GM19372 (cell line): ENCODE results near the gene METTL5.
A peak's percentile ranks its signal among the peaks of the same experiment; 100 is the strongest.
"Not testable (repeated sequence)": the region's sequence is repeated elsewhere in the genome, so short reads cannot be mapped to it uniquely, and the experiment has no call there.

Experiments used
- ATAC-seq: cut with Tn5 transposase; IDR thresholded peaks from one replicate; pipeline ENCODE4 v1.9.1; 2021; ENCODE audit warnings: mild to moderate bottlenecking, low read depth, moderate library complexity; ENCODE audit not compliant: unreplicated experiment

Gene METTL5

DNA sequence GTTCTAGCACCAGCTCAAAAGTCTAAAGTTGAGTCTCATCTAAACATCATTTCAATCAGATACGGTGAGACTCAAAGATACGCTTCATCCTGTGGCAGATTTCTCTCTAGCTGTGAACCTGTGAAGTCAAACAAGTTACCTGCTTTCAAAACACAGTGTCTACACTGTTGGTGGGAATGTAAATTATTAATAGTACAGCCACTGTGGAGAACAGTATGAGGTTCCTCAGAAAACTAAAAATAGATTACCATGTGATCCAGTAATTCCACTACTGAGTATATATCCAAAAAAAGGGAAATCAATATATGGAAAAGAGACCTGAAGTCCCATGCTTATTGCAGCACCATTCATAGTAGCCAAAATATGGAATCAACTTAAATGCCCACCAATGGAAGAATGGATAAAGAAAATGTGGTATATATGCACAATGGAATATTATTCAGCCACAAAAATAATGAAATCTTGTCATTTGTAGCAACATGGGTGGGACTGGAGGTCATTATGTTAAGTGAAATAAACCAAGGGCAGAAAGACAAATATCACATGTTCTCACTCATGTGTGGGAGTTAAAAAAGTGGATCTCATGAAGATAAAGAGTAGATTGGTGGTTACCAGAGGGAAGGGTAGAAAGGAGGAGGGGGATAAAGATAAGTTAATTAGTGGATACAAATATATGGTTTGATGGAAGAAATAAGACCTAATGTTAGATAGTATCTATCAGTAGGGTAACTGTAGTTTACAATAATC, 14.2 kb upstream of the METTL5 start:
- no peak for ATAC-seq

GRCh38 chr2:169834401-169834800, 9.7 kb upstream of the METTL5 start:
- no peak for ATAC-seq

DNA sequence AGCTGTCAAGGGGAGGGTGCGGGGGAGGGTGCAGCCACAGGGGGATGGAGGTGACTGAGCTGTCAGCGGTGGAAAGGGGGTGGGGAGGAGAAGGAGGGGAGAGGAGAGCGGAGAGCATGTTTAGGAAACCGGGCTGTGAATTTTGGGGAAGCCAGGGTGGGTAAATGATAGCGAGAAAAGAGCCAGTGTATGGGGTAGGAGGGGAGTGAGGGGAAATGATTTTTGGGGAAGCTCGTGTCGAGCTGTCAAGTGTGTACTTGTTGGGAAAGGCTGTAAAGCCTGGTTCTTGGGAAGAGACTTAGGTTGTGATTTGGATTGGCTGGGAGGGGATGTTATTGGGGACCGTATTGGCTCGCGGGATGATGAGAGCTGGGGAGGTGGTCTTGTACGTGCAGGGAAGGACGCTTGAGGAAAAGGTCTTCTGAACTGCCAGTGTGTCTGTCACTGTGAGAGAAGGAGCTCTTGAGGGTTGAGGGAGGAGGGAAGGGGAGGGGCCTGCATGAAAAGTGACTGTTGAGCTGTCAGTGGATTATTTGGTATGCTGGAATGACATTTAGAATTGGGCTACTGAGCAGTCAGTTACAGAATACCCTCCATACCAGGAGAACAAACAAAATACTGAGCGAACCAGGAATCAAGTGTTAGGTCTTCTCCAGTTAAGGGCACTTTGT, 3.6 kb upstream of the METTL5 start:
- no peak for ATAC-seq

- peak; percentile 70 for ATAC-seq
Measured at GRCh38 chr2:169827272-169828140, 2.8 kb upstream of the METTL5 start, which contains the start of gene UBR3. TSS of gene UBR3 (plus strand) at chr2:169827454. CDS start at chr2:169827508, 54 bp downstream.

- no peak for ATAC-seq
Measured at GRCh38 chr2:169823996-169824372, 721 bp downstream of the METTL5 start.

GRCh38 chr2:169822785-169823392, 1.8 kb downstream of the METTL5 start:
- ATAC-seq = no peak

- ATAC-seq = no peak
Measured at GRCh38 chr2:169822036-169822435, 2.7 kb downstream of the METTL5 start.

DNA sequence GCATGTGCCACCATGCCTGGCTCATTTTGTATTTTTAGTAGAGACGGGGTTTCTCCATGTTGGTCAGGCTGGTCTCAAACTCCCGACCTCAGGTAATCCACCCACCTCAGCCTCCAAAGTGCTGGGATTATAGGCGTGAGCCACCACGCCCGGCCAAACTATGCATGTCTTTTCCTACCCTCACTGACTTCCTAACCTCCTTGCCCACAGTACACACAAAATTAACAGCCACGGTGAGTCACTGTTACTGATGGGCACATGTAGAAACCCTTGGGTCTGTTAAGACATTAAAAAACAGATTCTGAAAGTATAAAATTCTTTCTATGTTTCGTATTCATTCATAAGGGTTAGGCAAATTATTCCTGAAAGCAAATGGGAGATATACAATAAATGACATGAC, 4.6 kb downstream of the METTL5 start:
- not testable (repeated sequence) for ATAC-seq

GRCh38 chr2:169819106-169819505, 5.6 kb downstream of the METTL5 start:
- ATAC-seq = no peak

DNA sequence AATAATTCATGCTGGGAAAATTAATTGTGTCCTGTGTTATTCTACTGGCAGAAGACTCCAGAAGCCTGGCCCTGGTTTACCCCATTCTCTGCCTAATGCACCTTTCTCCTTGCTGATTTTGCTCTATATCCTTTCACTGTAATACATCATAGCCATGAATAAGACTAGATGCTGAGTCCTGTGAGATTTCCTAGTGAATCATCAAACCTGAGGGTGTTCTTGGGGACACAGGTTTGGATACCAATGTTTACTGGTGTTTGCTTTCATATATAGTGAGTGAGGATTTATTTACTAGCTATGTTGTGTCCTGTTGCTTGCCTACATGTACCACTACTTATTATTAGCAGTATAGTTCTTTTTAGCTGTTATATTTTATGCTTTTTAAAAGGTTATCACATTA, 6.5 kb downstream of the METTL5 start:
- no peak for ATAC-seq

DNA sequence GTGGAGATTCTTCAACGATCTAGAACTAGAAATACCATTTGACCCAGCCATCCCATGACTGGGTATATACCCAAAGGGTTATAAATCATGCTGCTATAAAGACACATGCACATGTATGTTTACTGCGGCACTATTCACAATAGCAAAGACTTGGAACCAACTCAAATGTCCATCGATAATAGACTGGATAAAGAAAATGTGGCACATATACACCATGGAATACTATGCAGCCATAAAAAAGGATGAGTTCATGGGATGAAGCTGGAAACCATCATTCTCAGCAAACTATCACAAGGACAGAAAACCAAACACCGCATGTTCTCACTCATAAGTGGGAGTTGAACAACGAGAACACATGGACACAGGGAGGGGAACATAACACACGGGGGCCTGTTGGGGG, 7.3 kb downstream of the METTL5 start:
- not testable (repeated sequence) for ATAC-seq

- ATAC-seq = not testable (repeated sequence)
Measured at GRCh38 chr2:169816961-169817360, 7.7 kb downstream of the METTL5 start.

DNA sequence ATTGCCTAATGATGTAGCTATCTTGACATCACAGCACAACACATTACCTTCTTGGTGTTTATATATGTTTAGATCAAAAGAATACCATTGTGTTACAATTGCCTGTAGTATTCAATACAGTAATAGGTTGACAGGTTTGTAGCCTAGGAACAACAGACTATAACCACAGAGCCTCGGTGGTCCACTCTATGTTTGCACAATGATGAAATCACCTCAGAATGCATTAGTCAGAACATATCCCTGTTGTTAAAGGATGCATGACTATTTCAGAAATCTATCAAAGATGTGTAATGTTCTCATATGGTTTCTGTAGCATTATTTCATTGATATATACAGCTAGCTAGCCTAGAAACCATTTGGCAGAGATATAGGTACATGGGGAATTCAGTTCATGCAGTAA, 8.9 kb downstream of the METTL5 start:
- no peak for ATAC-seq

GRCh38 chr2:169808221-169808620, 16.5 kb downstream of the METTL5 start:
- ATAC-seq = no peak

DNA sequence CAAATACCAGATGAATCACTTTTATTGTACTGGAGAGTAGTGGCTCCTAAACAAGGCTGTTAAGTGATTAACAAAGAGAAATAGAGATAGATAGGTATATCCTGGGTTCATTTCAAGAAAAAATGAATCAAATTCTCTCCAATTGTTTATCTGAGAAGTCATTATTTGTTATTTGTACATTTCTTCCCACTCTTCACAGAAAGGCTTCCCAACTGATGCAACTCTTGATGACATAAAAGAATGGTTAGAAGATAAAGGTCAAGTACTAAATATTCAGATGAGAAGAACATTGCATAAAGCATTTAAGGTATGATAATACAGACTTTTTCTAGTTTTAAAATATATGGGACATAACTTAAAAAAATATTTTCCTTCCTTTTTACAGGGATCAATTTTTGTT, 18.1 kb downstream of the METTL5 start:
- ATAC-seq = no peak

DNA sequence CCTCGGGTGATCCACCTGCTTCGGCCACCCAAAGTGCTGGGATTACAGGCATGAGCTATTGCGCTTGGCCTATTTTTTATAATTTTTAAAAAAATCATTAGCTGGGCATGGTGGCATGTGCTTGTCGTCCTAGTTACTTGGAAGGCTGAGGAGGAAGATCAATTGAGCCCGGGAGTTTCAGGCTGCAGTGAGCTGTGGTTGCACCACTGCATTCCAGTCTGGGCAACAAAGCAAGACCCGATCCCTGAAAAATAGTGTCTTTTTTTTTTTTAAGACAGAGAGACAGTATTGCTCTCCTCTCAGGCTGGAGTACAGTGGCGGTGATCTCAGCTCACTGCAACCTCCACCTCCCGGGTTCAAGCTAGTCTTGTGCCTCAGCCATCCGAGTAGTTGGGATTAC, 21.2 kb downstream of the METTL5 start:
- ATAC-seq = no peak

GRCh38 chr2:169798718-169799592, 25.8 kb downstream of the METTL5 start, which contains the start of gene SSB:
TSS of gene SSB (plus strand) at chr2:169798871. CDS start at chr2:169800961, 2,090 bp downstream.
- peak; percentile 95 for ATAC-seq

DNA sequence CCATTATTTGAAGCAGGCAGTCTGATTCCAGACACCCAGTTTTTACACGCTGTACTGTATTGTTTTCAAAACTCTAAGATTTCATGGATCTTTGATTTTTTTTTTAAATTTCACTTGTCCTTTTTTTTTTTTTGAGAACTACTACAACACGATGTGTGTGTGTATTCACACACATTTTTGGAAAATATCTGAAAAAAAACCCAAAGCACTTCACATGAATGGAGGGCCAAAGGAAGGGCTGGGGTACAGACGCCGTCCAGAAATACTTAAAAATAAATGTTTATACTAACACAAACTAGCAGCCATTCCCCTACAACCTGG, 26.3 kb downstream of the METTL5 start:
- ATAC-seq = no peak

- ATAC-seq = no peak
Measured at GRCh38 chr2:169797601-169798000, 27.1 kb downstream of the METTL5 start.

DNA sequence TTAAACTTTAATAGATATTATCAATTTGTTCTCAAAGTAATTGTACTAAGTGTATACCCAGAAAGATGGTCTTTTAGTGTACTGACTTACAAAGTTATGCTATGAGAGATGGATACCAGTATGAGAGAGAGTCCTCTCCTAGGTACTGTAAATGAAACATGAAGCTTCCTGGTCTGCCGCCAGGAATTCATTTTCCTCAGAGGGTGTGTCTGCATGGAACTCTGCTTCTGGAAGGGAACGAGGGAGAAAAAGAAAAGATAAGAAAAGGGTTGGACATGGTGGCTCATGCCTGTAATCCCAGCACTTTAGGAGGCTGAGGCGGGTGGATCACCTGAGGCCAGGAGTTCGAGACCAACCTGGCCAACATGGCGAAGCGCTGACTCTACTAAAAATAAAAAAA, 28.3 kb downstream of the METTL5 start:
- no peak for ATAC-seq
